Measurements from ENCODE around the gene EPHB1. TPM values are rescaled to one million over a fixed set of nuclear protein-coding genes. Genes with fewer than 3 reads are reported as not detected.
"Not testable (repeated sequence)": the region's sequence is repeated elsewhere in the genome, so short reads cannot be mapped to it uniquely, and the experiment has no call there.

The EPHB1 gene
- total RNA-seq, 5 donors from 2014 or later (not counting 1 experiment from before 2014, with no cell fraction given) = 0.28 to 0.72 (median 0.31) TPM; not detected in 1

- H3K4me3 Mint-ChIP-seq = no peak overlapping the region
- H3K4me1 Mint-ChIP-seq = no peaks in the 10 kb centered on the region
- ChIA-PET CTCF (no interaction called here), POLR2A (no interaction called here)
- no peak overlapping the region for H3K27ac ChIP-seq (ENCODE audit: low read length)
- no peaks in the 10 kb centered on the region for H3K36me3 ChIP-seq (ENCODE audit: control insufficient read depth in 2 of 2, extremely low read depth in 1 of 2, insufficient read depth in 1 of 2, low read length in 1 of 2)
- H3K36me3 Mint-ChIP-seq = no peaks in the 10 kb centered on the region
- no peak for DNase-seq
- no peaks in the 10 kb centered on the region for H3K9me3 ChIP-seq
- no peak overlapping the region for H3K4me3 ChIP-seq (ENCODE audit: control insufficient read depth in 1 of 2, extremely low read depth in 1 of 2, low read length in 1 of 2)
- peaks cover 0 to 2% of the 10 kb centered on the region in 2 experiments for H3K27me3 ChIP-seq (replicated peaks in 1 of 2; ENCODE audit: control insufficient read depth in 2 of 2, extremely low read depth in 1 of 2, insufficient read depth in 2 of 2, low read length in 1 of 2)
- peaks cover 0 to 3% of the 10 kb centered on the region in 2 donors for H3K27me3 Mint-ChIP-seq
- no peak for ATAC-seq (replicated peaks in 1 of 4)
- WGBS (ENCODE audit: insufficient coverage) = 74% methylated on average over 6 of the region's 7 CpGs
- no peaks in the 10 kb centered on the region for H3K4me1 ChIP-seq (ENCODE audit: control insufficient read depth in 1 of 2, extremely low read depth in 1 of 2, insufficient read depth in 2 of 2, low read length in 2 of 2)
- H3K9me3 Mint-ChIP-seq = peaks cover 0 to 4% (median 0%) of the 10 kb centered on the region in 3 donors
- no peak overlapping the region for H3K27ac Mint-ChIP-seq
These were observed 261.1 kb downstream of the EPHB1 start for GRCh38 chr3:135056084-135056730.

GRCh38 chr3:135056733-135057310 is 261.8 kb downstream of the EPHB1 start:
- no peak for DNase-seq
- CTCF ChIA-PET = no interaction called here
- H3K4me3 ChIP-seq (ENCODE audit: control insufficient read depth in 1 of 2, extremely low read depth in 1 of 2, low read length in 1 of 2) = no peak overlapping the region
- Mint-ChIP-seq H3K27ac (no peak overlapping the region), H3K36me3 (no peaks in the 10 kb centered on the region), H3K4me1 (no peaks in the 10 kb centered on the region), H3K9me3 (peaks cover 0 to 4% (median 0%) of the 10 kb centered on the region in 3 donors), H3K27me3 (peaks cover 0 to 3% of the 10 kb centered on the region in 2 donors), H3K4me3 (no peak overlapping the region)
- no peaks in the 10 kb centered on the region for H3K9me3 ChIP-seq
- no peak for ATAC-seq (replicated peaks in 1 of 4)
- H3K36me3 ChIP-seq (ENCODE audit: control insufficient read depth in 2 of 2, extremely low read depth in 1 of 2, insufficient read depth in 1 of 2, low read length in 1 of 2) = no peaks in the 10 kb centered on the region
- WGBS (ENCODE audit: insufficient coverage) = 85% methylated on average over 3 of the region's 6 CpGs
- no peaks in the 10 kb centered on the region for H3K4me1 ChIP-seq (ENCODE audit: control insufficient read depth in 1 of 2, extremely low read depth in 1 of 2, insufficient read depth in 2 of 2, low read length in 2 of 2)
- POLR2A ChIA-PET = no interaction called here
- no peak overlapping the region for H3K27ac ChIP-seq (ENCODE audit: low read length)
- peaks cover 0 to 2% of the 10 kb centered on the region in 2 experiments for H3K27me3 ChIP-seq (replicated peaks in 1 of 2; ENCODE audit: control insufficient read depth in 2 of 2, extremely low read depth in 1 of 2, insufficient read depth in 2 of 2, low read length in 1 of 2)

GRCh38 chr3:135057996-135058395 is 262.9 kb downstream of the EPHB1 start:
- ATAC-seq (replicated peaks in 1 of 4) = no peak
- POLR2A ChIA-PET = no interaction called here

GRCh38 chr3:135059580-135059979 is 264.5 kb downstream of the EPHB1 start:
- no peaks in the 10 kb centered on the region for H3K36me3 ChIP-seq (ENCODE audit: control insufficient read depth in 2 of 2, extremely low read depth in 1 of 2, insufficient read depth in 1 of 2, low read length in 1 of 2)
- H3K4me3 ChIP-seq (ENCODE audit: control insufficient read depth in 1 of 2, extremely low read depth in 1 of 2, low read length in 1 of 2) = no peak overlapping the region
- Mint-ChIP-seq H3K9me3 (peaks cover 4 to 21% (median 20%) of the 10 kb centered on the region in 3 donors), H3K27me3 (no peaks in the 10 kb centered on the region), H3K4me3 (no peak overlapping the region), H3K36me3 (no peaks in the 10 kb centered on the region), H3K27ac (no peak overlapping the region), H3K4me1 (no peaks in the 10 kb centered on the region)
- H3K27me3 ChIP-seq (replicated peaks in 1 of 2; ENCODE audit: control insufficient read depth in 2 of 2, extremely low read depth in 1 of 2, insufficient read depth in 2 of 2, low read length in 1 of 2) = no peaks in the 10 kb centered on the region
- H3K4me1 ChIP-seq (ENCODE audit: control insufficient read depth in 1 of 2, extremely low read depth in 1 of 2, insufficient read depth in 2 of 2, low read length in 2 of 2) = no peaks in the 10 kb centered on the region
- H3K9me3 ChIP-seq = no peaks in the 10 kb centered on the region
- DNase-seq (no peak), ATAC-seq (replicated peaks in 1 of 4) (no peak)
- no peak overlapping the region for H3K27ac ChIP-seq (ENCODE audit: low read length)
- ChIA-PET POLR2A (no interaction called here), CTCF (no interaction called here)
- WGBS (ENCODE audit: insufficient coverage) = 91% methylated on average over 5 of the region's 6 CpGs

More at GRCh38 chr3:135057996-135058395, 262.9 kb downstream of the EPHB1 start:
- H3K27me3 ChIP-seq (replicated peaks in 1 of 2; ENCODE audit: control insufficient read depth in 2 of 2, extremely low read depth in 1 of 2, insufficient read depth in 2 of 2, low read length in 1 of 2) = peaks cover 0 to 2% of the 10 kb centered on the region in 2 experiments
- Mint-ChIP-seq H3K4me3 (no peak overlapping the region), H3K4me1 (no peaks in the 10 kb centered on the region), H3K27ac (no peak overlapping the region), H3K36me3 (no peaks in the 10 kb centered on the region), H3K9me3 (peaks cover 4 to 10% (median 8%) of the 10 kb centered on the region in 3 donors), H3K27me3 (no peaks in the 10 kb centered on the region)
- H3K9me3 ChIP-seq = no peaks in the 10 kb centered on the region
- no peaks in the 10 kb centered on the region for H3K36me3 ChIP-seq (ENCODE audit: control insufficient read depth in 2 of 2, extremely low read depth in 1 of 2, insufficient read depth in 1 of 2, low read length in 1 of 2)
- no peak overlapping the region for H3K4me3 ChIP-seq (ENCODE audit: control insufficient read depth in 1 of 2, extremely low read depth in 1 of 2, low read length in 1 of 2)
- WGBS (ENCODE audit: insufficient coverage) = 87% methylated on average over 2 of the region's 5 CpGs
- no peak overlapping the region for H3K27ac ChIP-seq (ENCODE audit: low read length)
- DNase-seq = no peak
- CTCF ChIA-PET = no interaction called here
- no peaks in the 10 kb centered on the region for H3K4me1 ChIP-seq (ENCODE audit: control insufficient read depth in 1 of 2, extremely low read depth in 1 of 2, insufficient read depth in 2 of 2, low read length in 2 of 2)

GRCh38 chr3:135066844-135067727 is 272.0 kb downstream of the EPHB1 start:
- WGBS (ENCODE audit: insufficient coverage) = 57% methylated on average over 4 of the region's 5 CpGs
- H3K36me3 ChIP-seq (ENCODE audit: control insufficient read depth in 2 of 2, extremely low read depth in 1 of 2, insufficient read depth in 1 of 2, low read length in 1 of 2); H3K27me3 ChIP-seq (replicated peaks in 1 of 2; ENCODE audit: control insufficient read depth in 2 of 2, extremely low read depth in 1 of 2, insufficient read depth in 2 of 2, low read length in 1 of 2); H3K4me3 Mint-ChIP-seq; H3K4me1 ChIP-seq (ENCODE audit: control insufficient read depth in 1 of 2, extremely low read depth in 1 of 2, insufficient read depth in 2 of 2, low read length in 2 of 2); H3K27ac Mint-ChIP-seq; H3K27me3 Mint-ChIP-seq; POLR2A ChIA-PET; H3K27ac ChIP-seq (ENCODE audit: low read length); H3K4me1 Mint-ChIP-seq; ATAC-seq (replicated peaks in 1 of 4); CTCF ChIA-PET; H3K36me3 Mint-ChIP-seq; H3K4me3 ChIP-seq (ENCODE audit: control insufficient read depth in 1 of 2, extremely low read depth in 1 of 2, low read length in 1 of 2); DNase-seq; H3K9me3 ChIP-seq: not testable (repeated sequence)
- peaks cover 8 to 29% (median 19%) of the 10 kb centered on the region in 3 donors for H3K9me3 Mint-ChIP-seq

- no peaks in the 10 kb centered on the region for H3K36me3 Mint-ChIP-seq
- no peak overlapping the region for H3K4me3 Mint-ChIP-seq
- no peaks in the 10 kb centered on the region for H3K4me1 ChIP-seq (ENCODE audit: control insufficient read depth in 1 of 2, extremely low read depth in 1 of 2, insufficient read depth in 2 of 2, low read length in 2 of 2)
- H3K4me1 Mint-ChIP-seq = no peaks in the 10 kb centered on the region
- WGBS (ENCODE audit: insufficient coverage) = 81% methylated on average over 3 of the region's 5 CpGs
- no peaks in the 10 kb centered on the region for H3K36me3 ChIP-seq (ENCODE audit: control insufficient read depth in 2 of 2, extremely low read depth in 1 of 2, insufficient read depth in 1 of 2, low read length in 1 of 2)
- H3K27ac ChIP-seq (ENCODE audit: low read length) = no peak overlapping the region
- no peak overlapping the region for H3K27ac Mint-ChIP-seq
- H3K9me3 Mint-ChIP-seq = peaks cover 4 to 27% (median 18%) of the 10 kb centered on the region in 3 donors
- CTCF ChIA-PET = no interaction called here
- no peak for DNase-seq
- no peaks in the 10 kb centered on the region for H3K9me3 ChIP-seq
- peaks cover 3 to 12% of the 10 kb centered on the region in 2 donors for H3K27me3 Mint-ChIP-seq
- ATAC-seq (replicated peaks in 1 of 4) = no peak
- no peaks in the 10 kb centered on the region for H3K27me3 ChIP-seq (replicated peaks in 1 of 2; ENCODE audit: control insufficient read depth in 2 of 2, extremely low read depth in 1 of 2, insufficient read depth in 2 of 2, low read length in 1 of 2)
- no peak overlapping the region for H3K4me3 ChIP-seq (ENCODE audit: control insufficient read depth in 1 of 2, extremely low read depth in 1 of 2, low read length in 1 of 2)
- POLR2A ChIA-PET = no interaction called here
These were observed 273.0 kb downstream of the EPHB1 start for GRCh38 chr3:135068011-135068410.

All from T-cell (primary cell).